OCI-LY1 (cell line): ENCODE data around the gene TNS1.

ENCODE experiments used
- H2AFZ ChIP-seq: fragments of 200-600 bp; sonication (generic), shearing (Covaris generic); 2 replicates; pipeline ENCODE4 v1.6.0; 2014; ENCODE audit warnings: antibody characterized with exemption, mild to moderate bottlenecking, low read length
- H3F3A ChIP-seq: fragments of 200-600 bp; sonication (generic), shearing (Covaris generic); 2 replicates; pipeline ENCODE4 v1.6.0; 2014; ENCODE audit warnings: mild to moderate bottlenecking, antibody characterized with exemption, low read length, moderate library complexity; ENCODE audit not compliant: insufficient read depth
- H3K27ac ChIP-seq: fragments of 200-600 bp; sonication (generic); 2 replicates; pipeline ENCODE4 v1.5.1; 2014; ENCODE audit warnings: low read length, mixed run types, mild to moderate bottlenecking, low read depth; ENCODE audit not compliant: poor library complexity, severe bottlenecking
- H3K27me3 ChIP-seq: fragments of 200-600 bp; sonication (generic); 2 replicates; pipeline ENCODE4 v1.6.0; 2014; ENCODE audit warnings: antibody characterized with exemption, mild to moderate bottlenecking, low read length, moderate library complexity; ENCODE audit not compliant: insufficient read depth
- H3K36me3 ChIP-seq: fragments of 200-600 bp; sonication (generic); 2 replicates; pipeline ENCODE4 v1.6.1; 2014; ENCODE audit warnings: mild to moderate bottlenecking, antibody characterized with exemption, low read length, moderate library complexity, mixed read lengths; ENCODE audit not compliant: insufficient read depth
- H3K4me1 ChIP-seq: fragments of 200-600 bp; sonication (generic); 2 replicates; pipeline ENCODE4 v1.5.1; 2014; ENCODE audit warnings: mild to moderate bottlenecking, low read length, moderate library complexity; ENCODE audit not compliant: insufficient read depth, severe bottlenecking
- H3K4me2 ChIP-seq: fragments of 200-600 bp; sonication (generic), shearing (Covaris generic); 2 replicates; pipeline ENCODE4 v1.6.1; 2014; ENCODE audit warnings: low read length
- H3K4me3 ChIP-seq: fragments of 200-600 bp; sonication (generic); 2 replicates; pipeline ENCODE4 v1.5.1; 2014; ENCODE audit warnings: low read length, low read depth, mild to moderate bottlenecking, mixed read lengths; ENCODE audit not compliant: poor library complexity, severe bottlenecking
- H3K79me2 ChIP-seq: fragments of 200-600 bp; shearing (Covaris generic); 2 replicates; pipeline ENCODE4 v1.6.1; 2016; ENCODE audit warnings: mixed run types, low read length, mixed read lengths; ENCODE audit not compliant: insufficient read depth
- H3K9ac ChIP-seq: fragments of 200-600 bp; sonication (generic), shearing (Covaris generic); 2 replicates; pipeline ENCODE4 v1.6.1; 2014; ENCODE audit warnings: mild to moderate bottlenecking, low read length, mixed read lengths
- H3K9me2 ChIP-seq: fragments of 200-600 bp; sonication (generic), shearing (Covaris generic); 2 replicates; pipeline ENCODE4 v1.6.1; 2014; ENCODE audit warnings: low read depth, mild to moderate bottlenecking, low read length, mixed read lengths
- H3K9me3 ChIP-seq: fragments of 200-600 bp; shearing (Covaris generic); 2 replicates; pipeline ENCODE4 v1.6.1; 2014; ENCODE audit warnings: low read length, mixed read lengths
- H4K20me1 ChIP-seq: fragments of 200-600 bp; sonication (generic), shearing (Covaris generic); 2 replicates; pipeline ENCODE4 v1.6.0; 2016; ENCODE audit warnings: mild to moderate bottlenecking, low read length; ENCODE audit not compliant: insufficient read depth
- EZH2 ChIP-seq: fragments of 200-600 bp; sonication (generic), shearing (Covaris generic); IDR thresholded peaks from 2 replicates; pipeline ENCODE4 v1.8.0; 2017; ENCODE audit warnings: borderline replicate concordance, mixed run types, mild to moderate bottlenecking, antibody characterized with exemption, low read length, moderate library complexity, mixed read lengths
- TF ChIP-seq, protein P1 (sequence below): fragments of 200-600 bp; sonication (generic), shearing (Covaris generic); IDR thresholded peaks from 2 replicates; pipeline ENCODE4 v1.5.1; 2017; ENCODE audit warnings: mild to moderate bottlenecking, antibody characterized with exemption, low read length, moderate library complexity, mixed read lengths

TNS1 gene

DNA sequence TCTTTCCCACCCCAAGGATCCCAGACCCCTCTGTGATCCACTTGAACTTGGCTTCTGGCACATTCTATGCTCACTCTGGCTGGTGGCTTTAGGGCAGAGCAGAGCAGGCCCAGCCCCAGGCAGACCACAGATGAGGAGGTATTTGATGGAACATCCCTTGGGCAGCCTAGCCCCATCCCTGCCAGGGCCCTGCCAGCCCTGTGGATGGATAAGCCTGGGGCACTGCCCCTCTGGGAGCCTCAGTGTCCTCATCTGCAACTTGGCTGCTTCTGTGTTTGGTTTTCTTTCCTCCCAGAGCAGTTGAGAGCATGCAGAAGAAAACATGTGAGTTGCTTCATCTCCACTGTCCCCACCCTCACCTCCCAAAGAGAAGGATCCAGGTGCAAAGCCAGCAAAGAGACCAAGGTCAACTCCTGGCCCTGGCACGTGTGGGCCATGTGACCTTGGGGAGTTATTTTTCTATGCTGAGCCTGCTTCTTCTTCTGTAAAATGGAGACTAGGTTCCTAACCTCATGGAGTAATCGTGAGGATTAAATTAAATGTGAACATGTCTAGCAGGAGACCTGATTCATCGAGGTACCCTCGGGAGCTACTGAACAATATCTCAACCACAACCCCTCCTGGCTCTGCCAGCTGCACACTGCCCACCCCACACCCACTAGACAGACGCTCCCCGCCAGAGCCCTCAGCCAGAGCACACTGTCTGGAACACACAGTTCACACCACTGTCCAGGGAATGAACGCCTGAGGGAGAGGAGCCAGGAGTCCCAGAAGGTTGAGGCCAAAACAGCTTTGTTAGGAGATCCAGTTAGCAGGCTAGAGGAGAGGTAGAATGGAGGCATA, 14.6 kb upstream of the TNS1 start:
- H3K9me3 ChIP-seq, result no peaks in the 10 kb centered on the region
- TF ChIP-seq EZH2, result no peak
- TF ChIP-seq, protein P1, sequence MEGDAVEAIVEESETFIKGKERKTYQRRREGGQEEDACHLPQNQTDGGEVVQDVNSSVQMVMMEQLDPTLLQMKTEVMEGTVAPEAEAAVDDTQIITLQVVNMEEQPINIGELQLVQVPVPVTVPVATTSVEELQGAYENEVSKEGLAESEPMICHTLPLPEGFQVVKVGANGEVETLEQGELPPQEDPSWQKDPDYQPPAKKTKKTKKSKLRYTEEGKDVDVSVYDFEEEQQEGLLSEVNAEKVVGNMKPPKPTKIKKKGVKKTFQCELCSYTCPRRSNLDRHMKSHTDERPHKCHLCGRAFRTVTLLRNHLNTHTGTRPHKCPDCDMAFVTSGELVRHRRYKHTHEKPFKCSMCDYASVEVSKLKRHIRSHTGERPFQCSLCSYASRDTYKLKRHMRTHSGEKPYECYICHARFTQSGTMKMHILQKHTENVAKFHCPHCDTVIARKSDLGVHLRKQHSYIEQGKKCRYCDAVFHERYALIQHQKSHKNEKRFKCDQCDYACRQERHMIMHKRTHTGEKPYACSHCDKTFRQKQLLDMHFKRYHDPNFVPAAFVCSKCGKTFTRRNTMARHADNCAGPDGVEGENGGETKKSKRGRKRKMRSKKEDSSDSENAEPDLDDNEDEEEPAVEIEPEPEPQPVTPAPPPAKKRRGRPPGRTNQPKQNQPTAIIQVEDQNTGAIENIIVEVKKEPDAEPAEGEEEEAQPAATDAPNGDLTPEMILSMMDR, result no peak
- no peaks in the 10 kb centered on the region for H3K36me3 ChIP-seq
- no peak overlapping the region for H3K4me3 ChIP-seq
- H3K4me1 ChIP-seq, result no peaks in the 10 kb centered on the region
- no peak overlapping the region for H2AFZ ChIP-seq
- H3K27ac ChIP-seq, result no peak overlapping the region
- no peak overlapping the region for H3K9ac ChIP-seq
- no peak overlapping the region for H3K4me2 ChIP-seq
- no peaks in the 10 kb centered on the region for H4K20me1 ChIP-seq
- no peaks in the 10 kb centered on the region for H3K79me2 ChIP-seq
- H3K9me2 ChIP-seq, result no peaks in the 10 kb centered on the region
- H3F3A ChIP-seq, result no peaks in the 10 kb centered on the region
- 0 out of 2 replicates have a peak, but pooled peaks cover 4% of the 10 kb centered on the region for H3K27me3 ChIP-seq

DNA sequence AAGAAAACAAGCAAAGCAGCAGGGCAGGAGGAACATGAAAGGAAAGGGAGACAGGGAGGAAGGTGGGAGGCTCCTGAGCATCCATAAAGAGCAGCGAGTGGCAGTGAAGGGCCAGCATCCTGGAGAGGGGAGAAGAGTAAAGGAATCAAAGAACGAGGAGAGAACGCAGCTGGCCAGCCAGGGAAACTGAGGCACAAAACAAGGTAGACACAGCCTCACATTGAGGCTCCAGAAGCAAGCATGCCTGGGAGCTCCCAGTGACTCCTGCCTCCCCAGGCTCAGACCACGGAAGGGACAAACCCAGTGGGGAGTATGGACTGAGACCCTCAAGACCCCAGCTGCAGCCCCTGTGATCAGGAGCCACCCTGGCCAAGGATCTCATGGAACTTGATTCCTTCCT, 14.0 kb upstream of the TNS1 start:
- Histone ChIP-seq H3K4me3 (no peak overlapping the region), H2AFZ (no peak overlapping the region), H3K9ac (no peak overlapping the region), H3K79me2 (no peaks in the 10 kb centered on the region), H3K9me3 (no peaks in the 10 kb centered on the region), H3F3A (no peaks in the 10 kb centered on the region), H3K9me2 (no peaks in the 10 kb centered on the region), H3K4me1 (no peaks in the 10 kb centered on the region), H3K27ac (no peak overlapping the region), H3K27me3 (0 out of 2 replicates have a peak, but pooled peaks cover 9% of the 10 kb centered on the region), H3K4me2 (no peak overlapping the region), H3K36me3 (no peaks in the 10 kb centered on the region), H4K20me1 (no peaks in the 10 kb centered on the region)
- TF ChIP-seq, protein P1, result no peak
- no peak for TF ChIP-seq EZH2

DNA sequence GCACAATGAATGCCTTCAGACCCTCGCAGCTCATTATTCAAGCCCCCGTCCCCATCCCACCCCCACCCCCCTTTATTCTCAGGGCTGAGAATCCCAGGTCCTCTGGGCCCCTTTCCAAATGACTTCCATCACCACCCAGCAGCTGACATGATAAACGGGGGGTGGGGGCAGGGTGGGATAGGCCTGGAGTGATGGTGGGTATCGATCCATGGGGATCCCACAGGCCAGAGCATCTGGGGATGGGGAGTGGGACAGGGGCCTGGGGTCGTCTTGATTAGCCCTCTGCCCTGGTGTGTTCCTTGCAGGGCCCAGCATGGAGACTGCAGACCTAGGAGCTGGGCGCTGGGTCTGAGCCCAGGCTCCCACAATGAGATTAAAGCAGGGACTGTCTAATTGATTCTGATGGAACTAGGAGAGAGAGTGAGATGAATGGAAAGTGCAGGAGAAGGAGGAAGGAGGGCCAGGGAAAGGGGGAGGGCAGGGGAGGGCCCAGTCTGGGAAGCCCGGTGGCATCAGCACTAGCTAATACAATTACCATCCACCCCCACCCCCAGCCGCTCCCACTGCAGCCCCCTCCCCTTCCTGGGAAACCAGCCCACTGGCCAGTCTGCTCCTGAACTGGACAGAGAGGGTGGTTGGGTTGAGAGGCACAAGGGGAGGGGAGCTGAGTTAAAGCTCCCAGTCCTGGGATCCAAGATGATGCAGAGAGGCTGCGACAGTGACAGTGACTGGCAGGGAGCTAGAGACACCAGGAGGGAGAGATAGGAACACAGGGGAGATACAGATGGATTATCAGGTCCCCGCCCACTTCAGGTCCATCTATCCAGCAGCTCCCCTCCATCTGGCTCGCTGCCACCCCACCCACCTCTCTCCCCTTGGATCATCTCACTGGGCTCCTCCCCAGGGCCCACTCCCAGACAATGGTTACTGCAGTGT, 13.1 kb upstream of the TNS1 start:
- H3K4me1 ChIP-seq, result no peaks in the 10 kb centered on the region
- H3F3A ChIP-seq, result no peaks in the 10 kb centered on the region
- H3K27ac ChIP-seq, result no peak overlapping the region
- no peak overlapping the region for H3K4me2 ChIP-seq
- H2AFZ ChIP-seq, result no peak overlapping the region
- H3K36me3 ChIP-seq, result no peaks in the 10 kb centered on the region
- H3K79me2 ChIP-seq, result no peaks in the 10 kb centered on the region
- H3K9me3 ChIP-seq, result no peaks in the 10 kb centered on the region
- no peak for TF ChIP-seq EZH2
- TF ChIP-seq, protein P1, result no peak
- H3K4me3 ChIP-seq, result no peak overlapping the region
- H3K27me3 ChIP-seq, result peaks cover 9% of the 10 kb centered on the region; the same call in 1 of the 2 replicates
- H3K9ac ChIP-seq, result no peak overlapping the region
- no peaks in the 10 kb centered on the region for H3K9me2 ChIP-seq
- no peaks in the 10 kb centered on the region for H4K20me1 ChIP-seq
